Neuron (in vitro differentiated cells): Measurements from ENCODE around the gene RPUSD3.

Experiments
- H2AFZ ChIP-seq: one replicate; pipeline ENCODE4 v1.6.1; 2013; ENCODE audit warnings: low read depth, mild to moderate bottlenecking, inconsistent platforms, low read length, moderate library complexity
- H3K27me3 ChIP-seq: one replicate; pipeline ENCODE4 v1.6.1; 2013; ENCODE audit warnings: low read length; ENCODE audit not compliant: insufficient read depth
- H3K36me3 ChIP-seq: one replicate; pipeline ENCODE4 v1.6.1; 2013; ENCODE audit warnings: low read length; ENCODE audit not compliant: insufficient read depth
- H3K4me1 ChIP-seq: one replicate; pipeline ENCODE4 v1.6.1; 2013; ENCODE audit warnings: low read length; ENCODE audit not compliant: insufficient read depth
- H3K4me3 ChIP-seq: 2 replicates; pipeline ENCODE4 v1.5.1; 2013; ENCODE audit warnings: mild to moderate bottlenecking, low read length, moderate library complexity
- H3K9me3 ChIP-seq: one replicate; pipeline ENCODE4 v1.6.1; 2013; ENCODE audit warnings: low read length

Gene RPUSD3

GRCh38 chr3:9815986-9816385 is 27.8 kb downstream of the RPUSD3 start:
- no peak overlapping the region for H3K4me3 ChIP-seq
- no peaks in the 10 kb centered on the region for H3K4me1 ChIP-seq
- H3K27me3 ChIP-seq = no peaks in the 10 kb centered on the region
- H3K36me3 ChIP-seq = peaks cover 37% of the 10 kb centered on the region
- no peak overlapping the region for H2AFZ ChIP-seq
- no peaks in the 10 kb centered on the region for H3K9me3 ChIP-seq

GRCh38 chr3:9812870-9813483 is 30.8 kb downstream of the RPUSD3 start:
- no peaks in the 10 kb centered on the region for H3K4me1 ChIP-seq
- no peak overlapping the region for H2AFZ ChIP-seq
- H3K36me3 ChIP-seq = peaks cover 28% of the 10 kb centered on the region
- no peaks in the 10 kb centered on the region for H3K27me3 ChIP-seq
- no peaks in the 10 kb centered on the region for H3K9me3 ChIP-seq
- no peak overlapping the region for H3K4me3 ChIP-seq

- no peaks in the 10 kb centered on the region for H3K9me3 ChIP-seq
- no peak overlapping the region for H3K4me3 ChIP-seq
- H3K36me3 ChIP-seq = peaks cover 40% of the 10 kb centered on the region
- no peaks in the 10 kb centered on the region for H3K4me1 ChIP-seq
- H2AFZ ChIP-seq = no peak overlapping the region
- no peaks in the 10 kb centered on the region for H3K27me3 ChIP-seq
Measured at GRCh38 chr3:9810846-9811245, 33.0 kb downstream of the RPUSD3 start.

GRCh38 chr3:9810433-9810770 is 33.4 kb downstream of the RPUSD3 start:
- Histone ChIP-seq H3K4me1 (no peaks in the 10 kb centered on the region), H3K9me3 (no peaks in the 10 kb centered on the region), H3K36me3 (peaks cover 43% of the 10 kb centered on the region), H3K4me3 (no peak overlapping the region), H3K27me3 (no peaks in the 10 kb centered on the region), H2AFZ (no peak overlapping the region)

- H3K4me1 ChIP-seq = no peaks in the 10 kb centered on the region
- peaks cover 48% of the 10 kb centered on the region for H3K36me3 ChIP-seq
- H3K9me3 ChIP-seq = no peaks in the 10 kb centered on the region
- no peak within 1 kb of the TSS for H2AFZ ChIP-seq
- H3K4me3 ChIP-seq = no peak within 1 kb of the TSS
- H3K27me3 ChIP-seq = no peaks in the 10 kb centered on the region
Measured at GRCh38 chr3:9809615-9810432, 34.0 kb downstream of the RPUSD3 start, which contains the start of gene TTLL3. TSS of gene TTLL3 (plus strand) at chr3:9810262. CDS start at chr3:9810662, 400 bp downstream.

- Histone ChIP-seq H3K9me3 (no peaks in the 10 kb centered on the region), H2AFZ (no peak overlapping the region), H3K27me3 (no peaks in the 10 kb centered on the region), H3K4me1 (no peaks in the 10 kb centered on the region), H3K4me3 (no peak overlapping the region), H3K36me3 (peaks cover 54% of the 10 kb centered on the region)
Measured at GRCh38 chr3:9809239-9809614, 34.6 kb downstream of the RPUSD3 start.

- no peak overlapping the region for H3K4me3 ChIP-seq
- no peak overlapping the region for H2AFZ ChIP-seq
- H3K36me3 ChIP-seq = peaks cover 61% of the 10 kb centered on the region
- no peaks in the 10 kb centered on the region for H3K4me1 ChIP-seq
- no peaks in the 10 kb centered on the region for H3K9me3 ChIP-seq
- H3K27me3 ChIP-seq = no peaks in the 10 kb centered on the region
Measured at GRCh38 chr3:9808345-9809037, 35.3 kb downstream of the RPUSD3 start.

GRCh38 chr3:9807981-9808344 is 35.8 kb downstream of the RPUSD3 start:
- H3K4me3 ChIP-seq = no peak overlapping the region
- no peaks in the 10 kb centered on the region for H3K9me3 ChIP-seq
- no peaks in the 10 kb centered on the region for H3K27me3 ChIP-seq
- H3K4me1 ChIP-seq = no peaks in the 10 kb centered on the region
- peaks cover 62% of the 10 kb centered on the region for H3K36me3 ChIP-seq
- H2AFZ ChIP-seq = no peak overlapping the region

- no peak overlapping the region for H3K4me3 ChIP-seq
- H3K9me3 ChIP-seq = no peaks in the 10 kb centered on the region
- H3K4me1 ChIP-seq = no peaks in the 10 kb centered on the region
- peaks cover 63% of the 10 kb centered on the region for H3K36me3 ChIP-seq
- H3K27me3 ChIP-seq = no peaks in the 10 kb centered on the region
- H2AFZ ChIP-seq = no peak overlapping the region
Measured at GRCh38 chr3:9806688-9807589, 36.9 kb downstream of the RPUSD3 start.

GRCh38 chr3:9806137-9806536 is 37.7 kb downstream of the RPUSD3 start:
- no peak overlapping the region for H2AFZ ChIP-seq
- no peaks in the 10 kb centered on the region for H3K4me1 ChIP-seq
- no peak overlapping the region for H3K4me3 ChIP-seq
- H3K9me3 ChIP-seq = no peaks in the 10 kb centered on the region
- H3K36me3 ChIP-seq = peaks cover 62% of the 10 kb centered on the region
- no peaks in the 10 kb centered on the region for H3K27me3 ChIP-seq

GRCh38 chr3:9804996-9805395 is 38.8 kb downstream of the RPUSD3 start:
- H3K4me1 ChIP-seq = no peaks in the 10 kb centered on the region
- H2AFZ ChIP-seq = no peak overlapping the region
- no peaks in the 10 kb centered on the region for H3K27me3 ChIP-seq
- H3K4me3 ChIP-seq = no peak overlapping the region
- peaks cover 71% of the 10 kb centered on the region for H3K36me3 ChIP-seq
- H3K9me3 ChIP-seq = no peaks in the 10 kb centered on the region

- Histone ChIP-seq H3K36me3 (peaks cover 79% of the 10 kb centered on the region), H3K4me1 (no peaks in the 10 kb centered on the region), H3K9me3 (no peaks in the 10 kb centered on the region), H3K4me3 (no peak overlapping the region), H2AFZ (no peak overlapping the region), H3K27me3 (no peaks in the 10 kb centered on the region)
Measured at GRCh38 chr3:9803494-9803893, 40.3 kb downstream of the RPUSD3 start.
